ENCODE results near the gene PIGP. TPM values are rescaled to one million over a fixed set of nuclear protein-coding genes. Genes with fewer than 3 reads are reported as not detected.
A peak's percentile ranks its signal among the peaks of the same experiment; 100 is the strongest.

Gene PIGP
- total and polyA plus RNA-seq, 2 of the 8 experiments (the other 6 are each of a cell fraction or from before 2014, with no cell fraction given): 11.3 to 18.0 TPM

GRCh38 chr21:37119421-37120218, 46.7 kb upstream of the PIGP start:
- DNase-seq (ENCODE audit: low read depth in 1 of 2, low spot score in 2 of 2): no peak
- H3K56ac ChIP-seq (replicated peaks; ENCODE audit: insufficient read length, low read depth, low read length): no peak overlapping the region
- no peak overlapping the region for H2BK12ac ChIP-seq (ENCODE audit: low read depth, low read length)
- H3K4me2 ChIP-seq (ENCODE audit: insufficient read depth in 1 of 2, low read depth in 2 of 2, low read length in 2 of 2): no peak overlapping the region
- H3K4ac ChIP-seq (replicated peaks; ENCODE audit: insufficient read length, low read depth, low read length): no peak overlapping the region
- POLR2A ChIA-PET (ENCODE audit: partially characterized antibody): interaction anchor here (0.7 kb wide), 1 partner anchor 33 kb away, joined by 3 read pairs; no protein-coding TSS in a partner anchor
- H3K9ac ChIP-seq (replicated peaks in 1 of 4; ENCODE audit: extremely low read depth in 1 of 4, low read depth in 3 of 4, low read length in 3 of 4): no peak overlapping the region
- no peak overlapping the region for H4K91ac ChIP-seq (replicated peaks; ENCODE audit: insufficient read length, low read length)
- no peak overlapping the region for H4K5ac ChIP-seq (ENCODE audit: insufficient read length, low read depth, low read length)
- no peak overlapping the region for H3K23ac ChIP-seq (ENCODE audit: insufficient read length)
- no peak overlapping the region for H3K4me3 ChIP-seq (ENCODE audit: extremely low read depth in 1 of 4, insufficient read depth in 2 of 4, low read depth in 3 of 4, low read length in 4 of 4)
- no peaks in the 10 kb centered on the region for H3K27me3 ChIP-seq (replicated peaks in 1 of 4; ENCODE audit: control insufficient read depth in 3 of 4, extremely low read depth in 1 of 4, insufficient read depth in 3 of 4, low read length in 3 of 4)
- H4K8ac ChIP-seq (ENCODE audit: extremely low read depth, insufficient read depth, low read length): no peak overlapping the region
- H2AFZ ChIP-seq (ENCODE audit: low read length): no peak overlapping the region
- no peak overlapping the region for H2BK120ac ChIP-seq (replicated peaks; ENCODE audit: low read depth, low read length)
- no peaks in the 10 kb centered on the region for H3K9me3 ChIP-seq (ENCODE audit: insufficient read depth in 2 of 2, low read depth in 1 of 2, low read length in 1 of 2)
- TF ChIP-seq SIRT6 (IDR thresholded peaks at IDR 0.05; ENCODE audit: low read length) (no peak), RAD21 (IDR thresholded peaks at IDR 0.05 in 1 of 2, conservative IDR thresholded peaks at IDR 0.05 in 1 of 2; ENCODE audit: low read depth in 2 of 2, low read length in 2 of 2) (peak; percentile 52 to 65), CTCF (IDR thresholded peaks at IDR 0.05; ENCODE audit: control extremely low read depth in 1 of 3, insufficient read depth in 1 of 3, low read depth in 1 of 3, low read length in 3 of 3) (peak; percentile 36 to 59 (median 45))
- peak; percentile 86 for FAIRE-seq
- H3K14ac ChIP-seq (ENCODE audit: insufficient read length): no peak overlapping the region
- WGBS, 2 experiments (ENCODE audit: extremely low coverage in 1 of 2, insufficient coverage in 1 of 2, insufficient read length in 1 of 2, insufficient replicate concordance in 2 of 2, low coverage in 1 of 2, low lambda C conversion rate in 2 of 2, missing lambda C conversion rate in 1 of 2): 83% methylated on average over 6 of the region's 6 CpGs; no CpG with 5 or more reads in 1 of the 2 experiments
- no peak overlapping the region for H3K18ac ChIP-seq (ENCODE audit: extremely low read depth, low read length)
- H2AK5ac ChIP-seq (ENCODE audit: low read depth, low read length): no peak overlapping the region
- CTCF ChIA-PET (ENCODE audit: partially characterized antibody): interaction anchor here (1.0 to 1.5 kb wide), 3 partner anchors 11 to 143 kb away, joined by 3 to 5 read pairs (median 3); no protein-coding TSS in a partner anchor
- no peak overlapping the region for H2BK5ac ChIP-seq (ENCODE audit: low read depth, low read length)
- H3K79me1 ChIP-seq (ENCODE audit: low read depth, low read length): no peaks in the 10 kb centered on the region
- no peaks in the 10 kb centered on the region for H3K36me3 ChIP-seq (ENCODE audit: control insufficient read depth in 2 of 4, insufficient read depth in 4 of 4, low read length in 3 of 4)
- H3K23me2 ChIP-seq (ENCODE audit: low read depth, low read length): no peaks in the 10 kb centered on the region
- no peaks in the 10 kb centered on the region for H3K79me2 ChIP-seq (ENCODE audit: control insufficient read depth in 1 of 2, insufficient read depth in 2 of 2, low read length in 2 of 2)
- no peak overlapping the region for H3K27ac ChIP-seq (ENCODE audit: low read depth, low read length)
- no peaks in the 10 kb centered on the region for H4K20me1 ChIP-seq (replicated peaks in 1 of 2; ENCODE audit: control insufficient read depth in 1 of 2, insufficient read depth in 2 of 2, low read length in 2 of 2)
- no peak overlapping the region for H2BK20ac ChIP-seq (ENCODE audit: low read length)
- H2BK15ac ChIP-seq (ENCODE audit: low read length): no peak overlapping the region
- H3K4me1 ChIP-seq (replicated peaks in 1 of 4; ENCODE audit: control insufficient read depth in 3 of 4, insufficient read depth in 4 of 4, low read length in 3 of 4): no peaks in the 10 kb centered on the region

All from H1 (cell line).